Activated CD4-positive, alpha-beta T cell treated with anti-CD3 and anti-CD28 coated beads, Interleukin-2, amount 50 U/mL, for 4 hours (primary cell): ENCODE data around the gene KCNJ6.
A peak's percentile ranks its signal among the peaks of the same experiment; 100 is the strongest.
"Not testable (repeated sequence)": the region's sequence is repeated elsewhere in the genome, so short reads cannot be mapped to it uniquely, and the experiment has no call there.

Source experiments
- DNase-seq, 2 experiments: peaks; one replicate each; pipeline ENCODE4 v3.0.0-alpha.2; 2020

The KCNJ6 gene

DNA sequence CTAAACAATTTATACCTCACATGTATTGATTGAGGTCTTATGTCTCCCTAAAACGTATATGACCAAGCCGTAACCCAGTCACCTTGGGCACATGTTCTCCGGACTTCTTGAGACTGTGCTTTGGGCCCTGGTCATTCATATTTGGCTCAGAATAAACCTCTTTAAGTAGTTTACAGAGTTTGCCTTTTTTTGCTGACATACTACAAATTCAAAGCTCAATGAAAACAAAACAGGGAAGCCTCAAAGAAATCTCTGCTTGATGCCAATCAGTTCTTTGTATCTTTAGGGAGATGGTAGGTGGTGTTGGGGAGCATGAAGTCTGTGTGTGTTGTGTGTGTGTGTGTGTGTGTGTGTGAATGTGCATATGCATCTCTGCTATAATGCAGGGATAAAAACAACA, 247.0 kb downstream of the KCNJ6 start:
- no peak for DNase-seq

DNA sequence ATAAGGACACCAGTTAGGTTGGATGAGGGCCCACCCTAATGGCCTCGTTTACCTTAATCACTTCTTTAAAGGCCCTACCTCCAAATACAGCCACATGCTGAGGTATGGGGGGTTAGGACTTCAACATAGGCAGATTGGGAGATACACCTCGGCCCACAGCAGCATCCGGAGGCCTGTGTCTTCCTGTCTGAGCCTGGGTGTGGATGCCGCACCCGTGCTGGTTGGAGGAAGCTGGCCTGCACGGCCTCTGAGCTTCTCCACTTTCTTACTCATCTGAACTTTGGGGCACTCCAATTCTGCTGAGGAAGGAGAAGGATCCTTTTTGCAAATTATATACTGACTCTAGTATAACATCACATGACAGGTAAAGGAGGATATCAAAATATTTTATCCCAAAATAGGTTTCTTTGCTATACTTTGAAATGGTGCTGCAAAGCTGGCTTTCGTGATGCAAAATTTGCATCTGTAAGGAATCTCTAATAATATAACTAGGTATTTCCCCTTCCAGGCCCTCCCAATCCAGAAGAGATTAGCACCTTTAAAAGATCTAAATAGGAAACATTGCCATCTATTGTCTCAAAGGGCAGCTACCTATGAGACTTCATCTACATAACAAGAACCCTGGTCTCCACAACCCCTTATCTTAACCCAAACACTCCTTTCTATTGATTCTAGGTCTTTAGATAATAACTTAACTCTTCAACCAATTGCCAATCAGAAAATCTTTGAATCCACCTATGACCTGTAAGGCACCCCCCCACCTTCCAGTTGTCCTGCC, 247.6 kb downstream of the KCNJ6 start:
- DNase-seq: no peak

DNA sequence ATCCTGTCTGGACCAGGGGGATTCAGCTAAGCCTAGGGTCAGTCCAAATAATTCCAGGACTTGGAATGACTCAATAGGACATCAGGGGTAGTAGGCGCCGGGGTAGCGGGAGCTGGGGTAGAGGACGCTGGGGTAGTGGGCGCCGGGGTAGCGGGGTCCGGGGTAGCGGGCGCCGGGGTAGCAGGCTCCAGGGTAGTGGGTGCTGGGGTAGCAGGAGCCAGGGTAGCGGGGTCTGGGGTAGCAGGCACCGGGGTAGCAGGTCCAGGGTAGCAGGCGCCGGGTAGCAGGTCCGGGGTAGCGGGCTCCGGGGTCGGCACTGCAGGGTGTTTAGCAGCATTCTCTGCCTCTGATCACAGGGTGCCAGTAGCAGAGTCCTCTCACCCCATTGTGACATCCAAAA, 248.9 kb downstream of the KCNJ6 start:
- DNase-seq: no peak

DNA sequence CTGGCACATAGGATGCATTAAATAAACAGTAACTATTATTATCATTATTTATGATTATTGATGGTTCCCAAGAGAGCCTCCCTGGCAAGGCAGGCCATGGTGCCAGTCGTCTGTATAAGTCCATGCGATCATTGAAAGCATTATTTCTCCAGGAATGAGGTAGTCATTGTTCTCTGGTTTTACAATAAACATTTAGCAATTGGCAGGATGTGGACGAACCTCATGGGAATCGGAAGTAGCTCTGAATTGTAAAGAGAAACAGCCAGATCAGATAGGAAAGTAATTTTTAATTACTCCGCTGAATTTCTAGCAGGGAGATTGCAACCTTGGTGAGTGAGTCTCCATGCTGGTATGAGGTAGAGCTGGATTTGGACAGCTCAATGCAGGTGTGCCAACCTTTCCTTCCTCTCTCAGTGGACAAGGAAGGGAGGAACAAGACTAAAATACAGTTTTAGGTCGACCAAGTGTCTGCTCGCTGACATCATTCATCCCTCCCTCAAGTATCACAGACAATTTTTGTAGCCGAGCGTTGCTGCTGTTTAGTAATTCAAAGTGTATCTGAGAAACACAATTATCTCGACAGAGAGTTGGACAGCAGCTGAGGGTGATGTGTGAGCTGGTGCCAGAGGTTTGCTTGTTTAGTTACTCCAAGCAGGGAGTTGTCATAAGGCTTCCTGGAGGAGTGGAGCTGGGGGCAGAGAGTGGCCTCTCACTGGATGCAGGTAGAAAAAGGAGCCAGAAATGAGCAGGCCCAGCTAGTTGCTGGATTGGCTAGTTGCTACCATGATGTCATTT, 250.8 kb downstream of the KCNJ6 start:
- no peak for DNase-seq

DNA sequence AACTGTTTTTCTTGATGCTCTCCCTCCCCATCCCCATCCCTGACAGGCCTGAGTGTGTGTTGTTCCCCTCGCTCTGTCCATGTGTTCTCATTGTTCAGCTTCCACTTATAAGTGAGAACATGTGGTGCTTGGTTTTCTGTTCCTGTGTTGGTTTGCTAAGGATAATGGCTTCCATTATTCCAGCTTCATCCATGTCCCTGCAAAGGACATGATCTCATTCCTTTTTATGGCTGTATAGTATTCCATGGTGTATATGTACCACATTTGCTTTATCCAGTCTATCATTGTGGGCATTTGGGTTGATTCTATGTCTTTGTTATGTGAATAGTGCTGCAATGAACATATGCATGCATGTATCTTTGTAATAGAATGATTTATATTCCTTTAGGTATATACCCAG, 254.0 kb downstream of the KCNJ6 start:
- DNase-seq: not testable (repeated sequence)

DNA sequence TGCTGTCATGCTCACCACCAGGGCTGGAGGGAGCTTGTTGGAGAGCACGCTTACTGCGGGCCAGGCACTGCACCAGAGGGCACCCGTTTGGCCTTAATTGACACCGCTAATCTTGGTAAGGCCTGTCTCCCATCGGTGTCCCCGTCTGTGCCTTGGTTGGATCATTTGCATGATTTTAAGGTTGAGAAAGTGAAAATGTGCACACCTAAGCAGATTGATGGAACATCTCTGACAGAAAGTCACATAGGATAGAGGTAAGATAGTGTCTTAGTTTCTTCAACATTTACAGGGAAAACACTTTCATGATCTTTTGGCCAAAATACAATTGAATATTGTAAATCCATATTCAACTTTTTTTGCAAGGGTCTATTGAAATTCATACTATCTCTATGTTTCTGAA, 255.5 kb downstream of the KCNJ6 start:
- DNase-seq: no peak

DNA sequence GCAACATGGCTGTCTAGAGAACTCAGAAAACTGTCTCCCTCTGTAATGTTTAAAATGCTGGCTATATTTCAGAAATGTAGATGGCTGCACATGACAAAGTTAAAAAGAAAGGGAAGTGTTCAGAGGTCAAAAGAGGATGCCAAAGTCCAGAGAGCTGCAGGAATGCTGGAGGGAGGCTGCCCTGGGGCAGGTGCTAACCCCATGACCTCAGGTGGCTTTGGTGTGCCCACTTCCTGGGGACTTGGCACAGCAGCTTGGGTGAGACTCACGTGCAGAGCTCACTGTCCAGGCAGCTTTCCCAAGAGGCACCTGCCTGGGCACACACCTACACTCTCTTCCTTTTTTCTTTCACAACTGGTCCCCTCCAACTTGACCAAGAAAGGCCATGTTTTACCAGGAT, 256.4 kb downstream of the KCNJ6 start:
- no peak for DNase-seq

DNA sequence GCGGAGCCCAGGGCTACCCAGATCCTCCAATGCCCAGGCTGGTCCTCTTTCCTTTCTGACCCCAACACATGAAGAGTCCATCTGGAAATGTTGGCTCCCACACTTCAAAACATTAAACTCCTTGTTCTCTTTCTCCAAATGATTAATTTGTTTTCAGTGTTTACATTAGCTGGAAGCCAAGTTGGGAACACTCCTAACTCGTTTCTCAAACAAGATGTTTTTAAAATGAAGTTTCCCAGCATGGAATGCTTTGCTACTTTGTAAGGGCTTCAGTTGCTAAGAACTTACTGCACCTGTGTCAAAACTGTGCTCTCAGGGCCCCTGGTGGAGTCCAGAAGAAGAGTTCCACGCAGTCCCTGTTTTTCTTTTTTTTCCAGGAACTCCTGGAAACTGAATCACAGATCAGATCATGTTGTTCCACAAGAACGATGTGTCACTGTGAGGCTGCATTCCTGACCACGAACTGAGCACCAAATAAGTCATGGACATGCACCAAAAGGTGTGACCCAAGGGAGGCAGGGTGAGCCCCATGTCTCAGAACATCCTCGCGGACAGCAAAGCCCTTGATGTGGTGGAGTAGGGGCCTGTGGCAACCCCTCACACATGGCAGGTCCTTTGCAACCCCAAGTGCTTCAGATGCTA, 257.3 kb downstream of the KCNJ6 start:
- DNase-seq: no peak

DNA sequence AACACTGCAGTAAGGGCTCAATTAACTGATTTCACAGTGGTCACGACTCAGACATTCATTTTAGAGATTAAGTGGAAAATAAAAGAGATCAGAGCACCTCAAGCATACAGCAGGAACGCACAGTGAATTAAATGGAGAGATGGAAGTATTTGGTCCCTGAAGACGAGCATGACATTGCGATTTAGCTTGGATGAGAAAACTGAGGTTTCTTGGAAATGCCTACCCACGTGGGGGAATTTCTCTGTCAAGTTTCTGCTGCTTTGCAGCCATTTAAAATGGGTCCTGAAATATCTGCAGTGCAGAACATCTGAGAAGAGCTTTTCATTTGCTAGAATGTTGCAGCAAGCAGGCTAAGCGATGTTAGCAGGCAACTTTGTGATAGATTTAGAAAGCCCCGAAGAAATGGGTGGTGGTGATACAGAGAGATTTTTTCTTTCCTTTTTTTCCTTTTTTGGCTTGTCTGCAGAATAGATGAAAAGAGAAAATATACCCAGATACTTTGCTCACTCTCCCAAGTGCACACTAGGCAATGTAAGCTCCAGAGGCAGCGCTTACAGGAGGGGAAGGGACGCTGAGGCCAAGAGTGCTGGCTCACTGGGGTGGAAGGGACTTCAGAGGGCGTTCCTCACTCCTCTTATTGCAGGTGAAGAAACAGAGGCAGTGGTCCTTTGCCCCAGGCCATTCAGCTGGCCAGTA, 258.0 kb downstream of the KCNJ6 start:
- no peak for DNase-seq

DNA sequence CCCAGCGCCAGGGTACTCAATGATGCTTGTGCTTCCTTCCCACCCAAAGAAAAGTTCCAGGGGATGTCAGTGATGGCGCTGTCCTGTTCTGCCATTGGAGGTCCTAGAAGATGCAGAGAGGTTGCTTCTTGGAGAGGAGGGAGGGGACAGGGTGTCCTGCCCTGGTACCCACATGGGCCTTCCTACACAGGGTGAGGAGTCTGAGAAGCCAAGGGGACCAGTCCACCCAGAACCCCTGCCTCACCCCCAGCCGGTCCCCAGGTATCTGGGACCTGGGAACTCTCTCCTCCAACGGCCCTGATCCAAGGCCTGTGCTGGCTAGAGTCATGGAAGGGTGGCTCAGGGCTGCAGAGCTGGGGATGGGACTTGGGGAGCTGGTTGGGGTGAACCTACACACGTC, 259.4 kb downstream of the KCNJ6 start:
- DNase-seq: no peak

DNA sequence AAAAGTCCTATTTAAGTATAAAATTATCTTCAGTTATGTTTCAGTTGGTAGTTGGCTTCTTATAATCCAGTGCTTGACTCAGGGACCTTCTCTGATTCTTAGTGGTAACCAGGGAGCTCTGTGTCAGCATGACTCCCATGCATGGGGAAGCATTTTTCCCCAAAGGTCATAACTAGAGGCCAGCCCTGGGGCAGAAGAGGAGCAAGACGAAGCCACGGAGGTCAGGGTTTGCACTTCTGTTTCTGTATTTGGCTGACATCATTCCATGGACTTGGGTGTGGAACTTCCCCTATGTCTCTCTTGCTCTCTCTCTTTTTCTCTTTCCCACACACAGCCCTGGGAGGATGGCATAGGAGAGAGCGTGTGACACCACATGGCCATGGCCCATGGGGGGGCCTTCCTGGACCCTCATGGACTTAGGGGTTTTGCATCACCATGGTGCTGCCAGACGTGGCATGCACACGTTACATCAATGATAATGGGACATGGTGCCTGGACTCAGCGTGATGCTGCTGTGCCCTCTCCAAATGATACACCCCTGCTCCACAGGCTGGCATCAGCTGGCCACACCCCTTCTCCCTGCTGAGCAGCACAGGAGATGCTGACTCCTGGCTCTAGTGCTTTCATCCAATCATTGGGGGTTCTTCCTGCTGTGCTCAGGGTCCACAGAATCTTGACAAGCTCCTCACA, 260.5 kb downstream of the KCNJ6 start:
- no peak for DNase-seq

DNA sequence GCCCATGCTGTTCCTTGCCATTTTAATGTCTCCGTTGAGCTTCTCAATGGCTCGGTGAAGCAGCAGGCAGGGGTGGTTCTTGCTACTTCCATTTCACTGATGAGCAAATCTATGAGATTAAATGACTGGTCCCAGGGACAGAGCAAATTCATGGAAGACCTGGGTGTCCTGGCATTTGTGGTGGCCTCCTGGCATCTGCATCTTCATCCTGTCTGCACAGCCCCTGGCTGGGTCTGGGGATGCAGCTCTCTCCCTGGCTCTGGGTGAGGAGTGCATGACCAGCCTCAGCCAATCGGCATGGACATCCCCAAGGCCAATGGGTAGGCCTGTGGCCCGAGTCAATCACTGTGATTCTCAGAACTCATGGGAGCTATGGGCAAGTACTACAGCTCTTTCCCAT, 261.7 kb downstream of the KCNJ6 start:
- DNase-seq: no peak

DNA sequence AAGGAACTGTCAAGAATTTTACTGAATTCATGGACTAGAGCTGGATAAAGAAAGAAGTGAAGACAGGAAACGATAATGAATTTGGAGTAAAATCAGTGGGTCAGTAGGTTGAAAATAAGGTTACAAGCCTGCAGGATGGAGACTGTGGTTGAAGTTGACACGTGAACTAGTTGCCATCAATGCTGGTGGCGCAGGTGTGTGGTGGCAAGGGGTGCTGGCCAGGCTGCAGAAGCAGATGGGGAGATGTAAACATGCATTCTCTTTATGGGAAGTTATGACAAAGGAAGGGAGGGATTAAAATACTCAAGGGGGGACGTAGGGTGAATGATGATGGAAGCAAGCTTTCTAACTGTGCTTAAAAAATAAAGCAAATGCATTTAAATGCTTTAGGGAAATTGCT, 263.1 kb downstream of the KCNJ6 start:
- no peak for DNase-seq

DNA sequence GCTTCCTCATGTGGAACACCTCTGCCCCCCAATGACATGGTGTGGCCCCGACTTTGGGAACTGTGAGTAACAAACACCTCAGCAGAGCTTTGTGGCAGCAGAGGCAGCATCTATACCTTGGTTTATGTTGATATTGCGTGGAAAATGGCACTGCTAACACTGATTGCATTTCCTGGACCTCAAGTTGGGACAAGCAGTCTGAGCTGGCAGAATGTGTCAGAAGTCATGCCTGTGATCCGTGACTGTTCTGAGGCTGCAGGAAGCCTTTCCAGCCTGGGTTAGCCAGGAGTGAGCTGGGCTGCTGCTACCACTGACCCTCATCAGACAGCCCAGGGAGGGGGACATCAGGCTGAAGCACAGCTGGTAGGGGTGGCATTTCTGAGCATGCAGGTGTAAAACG, 268.5 kb downstream of the KCNJ6 start:
- no peak for DNase-seq

DNA sequence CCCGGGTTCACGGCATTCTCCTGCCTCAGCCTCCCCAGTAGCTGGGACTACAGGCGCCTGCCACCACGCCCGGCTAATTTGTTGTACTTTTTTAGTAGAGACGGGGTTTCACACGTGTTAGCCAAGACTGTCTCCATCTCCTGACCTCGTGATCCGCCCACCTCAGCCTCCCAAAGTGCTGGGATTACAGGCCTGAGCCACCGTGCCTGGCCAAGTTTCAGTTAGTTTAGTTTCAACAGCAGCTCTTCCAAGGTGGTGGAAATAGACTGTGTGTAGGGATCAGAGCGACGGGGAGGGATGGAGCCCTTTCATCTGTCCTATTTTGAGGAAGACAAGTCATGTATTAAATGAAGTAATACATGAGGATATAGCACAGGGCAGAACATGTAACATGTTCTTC, 269.5 kb downstream of the KCNJ6 start:
- not testable (repeated sequence) for DNase-seq

DNA sequence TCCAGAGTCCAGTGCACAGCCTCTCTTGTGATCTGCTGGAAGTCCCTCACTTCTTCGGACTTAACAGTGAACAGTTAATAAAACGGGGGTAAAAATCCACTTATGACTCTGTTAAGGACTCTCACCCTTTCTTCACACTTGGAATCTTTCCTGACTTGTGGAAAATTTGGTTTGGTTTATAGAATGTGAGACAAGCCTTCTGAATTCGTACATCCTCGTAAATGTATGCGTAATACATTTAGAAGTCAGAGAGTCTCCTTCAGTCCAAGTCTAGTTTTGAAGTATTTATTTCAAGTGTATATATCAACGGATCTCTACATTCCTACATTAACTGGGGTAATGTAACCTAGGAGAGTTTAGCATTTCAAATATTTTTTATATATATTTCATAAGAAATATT, 270.4 kb downstream of the KCNJ6 start:
- DNase-seq: no peak

DNA sequence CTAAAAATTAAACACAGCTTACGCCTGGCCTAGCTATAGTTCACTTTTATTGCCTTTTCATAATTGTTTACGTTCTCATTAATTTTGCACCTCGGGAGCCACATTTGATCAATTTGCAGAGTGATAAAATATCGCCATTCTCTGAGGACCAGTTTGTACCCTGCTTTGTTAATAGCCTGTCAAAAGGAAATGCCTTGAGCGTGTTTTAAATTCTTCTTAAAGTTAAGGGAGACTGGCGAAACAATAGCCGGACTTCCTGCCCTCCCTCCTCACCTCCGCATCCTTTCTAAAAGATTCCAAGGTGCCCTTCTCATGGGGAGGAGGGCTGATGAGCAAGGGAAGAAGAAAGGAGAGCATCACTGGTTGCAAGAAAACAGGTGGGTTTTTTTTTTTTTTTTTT, 271.6 kb downstream of the KCNJ6 start:
- no peak for DNase-seq

DNA sequence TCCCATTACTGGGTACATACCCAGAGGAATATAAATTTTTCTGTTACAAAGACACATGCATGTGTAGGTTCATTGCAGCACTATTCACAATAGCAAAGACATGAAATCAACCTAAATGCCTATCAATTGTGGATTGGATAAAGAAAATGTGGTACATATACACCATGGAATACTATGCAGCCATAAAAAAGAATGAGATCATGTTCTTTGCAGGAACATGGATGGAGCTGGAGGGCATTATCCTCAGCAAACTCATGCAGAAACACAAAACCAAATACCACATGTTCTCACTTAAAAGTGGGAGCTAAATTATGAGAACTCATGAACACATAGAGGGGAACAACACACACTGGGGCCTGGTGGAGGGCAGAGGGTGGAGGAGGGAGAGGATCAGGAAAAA, 272.4 kb downstream of the KCNJ6 start:
- not testable (repeated sequence) for DNase-seq

DNA sequence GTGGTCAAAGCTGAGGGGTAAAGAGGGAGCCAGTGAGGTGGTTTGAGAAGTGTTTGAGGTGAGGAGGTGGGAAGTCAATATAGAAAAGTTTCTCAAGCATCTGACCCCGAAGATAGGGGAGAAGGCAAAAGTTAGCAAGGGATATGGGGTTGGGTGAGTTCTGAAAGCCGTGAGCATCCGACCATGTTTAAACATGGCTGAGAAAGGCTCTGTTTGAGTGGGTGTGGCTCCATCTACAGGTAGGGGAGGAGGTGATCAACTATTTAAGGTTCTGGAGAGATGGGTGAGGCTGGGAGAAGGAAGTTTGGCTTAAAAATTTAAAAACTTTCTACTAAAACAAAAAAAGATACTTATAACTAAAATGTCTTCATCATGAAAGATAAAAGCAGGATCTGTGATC, 273.8 kb downstream of the KCNJ6 start:
- DNase-seq: peak; percentile 13 to 19

DNA sequence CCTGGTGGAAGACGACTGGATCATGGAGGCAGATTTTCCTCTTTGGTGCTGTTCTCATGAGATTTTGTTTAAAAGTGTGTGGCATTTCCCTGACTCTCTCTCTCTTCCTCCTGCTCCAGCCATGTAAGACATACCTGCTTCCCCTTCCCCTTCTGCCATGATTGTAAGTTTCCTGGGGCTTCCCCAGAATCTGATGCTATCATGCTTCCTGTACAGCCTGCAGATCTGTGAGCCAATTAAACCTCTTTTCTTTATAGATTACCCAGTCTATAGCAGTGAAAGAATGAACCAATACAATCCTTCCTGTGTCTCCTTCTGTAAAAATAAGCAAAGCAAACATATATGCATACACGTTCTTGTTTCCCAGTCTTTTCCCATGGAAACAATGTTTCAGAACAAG, 276.5 kb downstream of the KCNJ6 start:
- DNase-seq: no peak

DNA sequence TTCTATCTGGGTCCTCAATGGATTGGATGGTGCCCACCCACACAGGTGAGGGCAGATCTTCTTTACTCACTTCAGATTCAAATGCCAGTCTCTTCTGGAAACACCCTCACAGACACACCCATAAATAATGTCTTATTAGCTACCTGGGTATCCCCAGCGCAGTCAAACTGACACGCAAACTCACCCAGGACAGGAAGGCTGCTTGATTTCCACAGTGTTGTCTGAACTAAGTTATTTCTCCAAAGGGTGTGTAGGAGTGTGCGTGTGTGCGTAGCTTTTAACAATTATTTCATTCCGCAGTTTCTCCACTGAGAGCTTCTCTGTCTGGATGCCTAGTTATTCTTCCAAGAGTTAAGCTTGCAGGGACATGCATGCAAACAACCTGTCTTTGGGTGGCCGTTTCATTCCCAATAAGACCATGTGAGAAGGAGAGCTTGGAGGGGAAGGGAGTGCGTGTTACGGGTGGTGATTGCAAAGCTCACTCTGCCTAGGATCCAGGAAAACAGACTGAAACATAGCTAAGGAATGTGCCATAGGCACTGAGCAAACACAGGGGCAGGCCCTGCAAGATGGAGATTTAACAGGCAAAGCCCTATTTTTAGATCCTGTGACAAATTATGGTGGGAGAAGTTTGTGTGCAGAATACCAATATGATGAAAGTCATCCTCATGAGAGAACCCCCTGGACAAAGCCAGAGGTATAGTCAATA, 280.0 kb downstream of the KCNJ6 start:
- no peak for DNase-seq
